Esophagus squamous epithelium (tissue), 4 donors: ENCODE results near the gene DDR2.

Source experiments
- CTCF ChIP-seq, 6 experiments: fragments of 450-650 bp in 4 of 6; fragments of 200-600 bp in 2 of 6; sonication (generic) in 2 of 6; IDR thresholded peaks; one replicate each; pipeline ENCODE4 v1.5.1; 2016 to 2019; ENCODE audit warnings: antibody characterized with exemption in 6 of 6, mild to moderate bottlenecking in 4 of 6, moderate library complexity in 4 of 6
- POLR2A ChIP-seq, 4 donors: fragments of 450-650 bp; IDR thresholded peaks; one replicate each; pipeline ENCODE4 v1.6.1; 2017; ENCODE audit warnings: antibody characterized with exemption in 4 of 4, mild to moderate bottlenecking in 4 of 4, moderate library complexity in 3 of 4

- TF ChIP-seq CTCF (IDR thresholded peaks at IDR 0.05), result no peak
- no peak for TF ChIP-seq POLR2A (IDR thresholded peaks at IDR 0.05)
These were observed 3.1 kb upstream of the DDR2 start for GRCh38 chr1:162629077-162629627.
